GM19193 (cell line): ENCODE data around the gene B4GALT7.

Experiments
- POLR2A ChIP-seq: IDR thresholded peaks from 4 replicates; pipeline ENCODE4 v1.6.1; 2011; ENCODE audit not compliant: insufficient read depth, insufficient read length; ENCODE audit errors: extremely low read depth

B4GALT7 gene

GRCh38 chr5:177588413-177588909, 11.5 kb upstream of the B4GALT7 start:
- no peak for TF ChIP-seq POLR2A

DNA sequence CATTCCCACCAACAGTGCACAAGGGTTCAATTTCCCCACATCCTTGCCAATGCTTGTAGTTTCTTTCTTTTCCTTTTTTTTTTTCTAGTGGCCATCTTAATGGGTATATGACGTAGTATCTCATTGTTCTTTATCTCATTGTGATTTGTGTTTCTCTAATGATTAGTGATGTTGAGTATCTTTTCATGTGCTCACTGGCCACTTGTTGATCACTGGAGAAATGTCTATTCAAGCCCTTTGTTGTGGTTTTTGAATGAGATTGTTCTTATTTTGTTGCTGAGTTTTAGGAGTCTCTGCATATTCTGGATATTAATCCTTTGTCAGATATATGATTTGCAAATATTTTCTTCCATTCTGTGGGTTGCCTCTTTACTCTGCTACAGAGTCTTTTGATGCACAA, 9.5 kb upstream of the B4GALT7 start:
- no peak for TF ChIP-seq POLR2A

DNA sequence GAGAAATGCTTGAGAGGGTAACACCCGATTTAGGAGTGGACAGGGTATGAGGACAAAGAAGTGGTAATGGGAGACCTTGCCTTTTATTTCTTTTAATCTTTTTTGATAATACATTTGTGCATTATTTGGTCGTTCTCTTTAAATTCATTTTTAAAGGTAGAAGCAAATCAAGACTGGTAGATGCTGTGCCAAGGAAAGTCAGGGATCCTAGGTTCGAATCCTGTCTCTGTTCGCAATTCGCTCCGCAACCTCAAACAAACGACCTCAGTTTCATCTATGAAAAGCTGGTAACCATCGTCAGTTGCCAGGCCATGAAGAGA, 8.3 kb upstream of the B4GALT7 start:
- TF ChIP-seq POLR2A, result no peak

DNA sequence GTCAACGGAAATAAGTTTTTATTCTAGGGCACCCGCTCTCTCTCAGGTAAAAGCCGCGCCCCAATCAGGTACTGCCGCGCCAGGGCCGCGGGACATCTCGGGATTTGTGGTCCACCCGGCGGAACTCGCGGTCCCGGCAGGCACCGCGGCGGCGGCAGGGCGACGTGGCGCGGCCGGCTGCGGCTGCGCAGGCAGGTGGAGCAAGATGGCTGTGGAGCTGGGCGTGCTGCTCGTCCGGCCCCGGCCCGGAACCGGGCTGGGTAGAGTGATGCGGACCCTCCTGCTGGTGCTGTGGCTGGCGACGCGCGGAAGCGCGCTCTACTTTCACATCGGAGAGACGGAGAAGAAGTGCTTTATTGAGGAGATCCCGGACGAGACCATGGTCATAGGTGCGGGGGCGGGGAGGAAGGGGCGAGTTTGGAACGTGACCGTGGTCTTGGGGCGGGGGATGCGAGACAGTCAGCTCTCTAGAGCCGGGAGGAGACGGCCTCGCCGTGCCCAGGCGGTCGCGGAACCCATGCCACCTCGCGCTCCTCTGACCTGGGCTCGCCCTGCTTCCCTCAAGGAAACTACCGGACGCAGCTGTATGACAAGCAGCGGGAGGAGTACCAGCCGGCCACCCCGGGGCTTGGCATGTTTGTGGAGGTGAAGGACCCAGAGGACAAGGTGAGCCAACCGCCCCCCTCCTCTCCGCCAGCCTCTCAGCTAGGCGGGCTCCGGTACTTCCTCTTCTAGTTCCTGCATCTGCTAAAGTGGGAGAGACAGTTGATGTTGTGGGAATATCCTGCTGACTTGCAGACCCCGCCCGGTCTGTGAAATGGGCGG, 7.7 kb upstream of the B4GALT7 start, which contains the start of gene TMED9:
Gene TMED9 (plus strand): TSS at position 194 of the 825 bp plus-strand sequence. CDS start 12 bp downstream, at position 206.
- TF ChIP-seq POLR2A, result peak; percentile 97

- no peak for TF ChIP-seq POLR2A
These were observed 7.0 kb upstream of the B4GALT7 start for GRCh38 chr5:177592905-177593304.

GRCh38 chr5:177593511-177593910, 6.4 kb upstream of the B4GALT7 start:
- TF ChIP-seq POLR2A, result no peak

DNA sequence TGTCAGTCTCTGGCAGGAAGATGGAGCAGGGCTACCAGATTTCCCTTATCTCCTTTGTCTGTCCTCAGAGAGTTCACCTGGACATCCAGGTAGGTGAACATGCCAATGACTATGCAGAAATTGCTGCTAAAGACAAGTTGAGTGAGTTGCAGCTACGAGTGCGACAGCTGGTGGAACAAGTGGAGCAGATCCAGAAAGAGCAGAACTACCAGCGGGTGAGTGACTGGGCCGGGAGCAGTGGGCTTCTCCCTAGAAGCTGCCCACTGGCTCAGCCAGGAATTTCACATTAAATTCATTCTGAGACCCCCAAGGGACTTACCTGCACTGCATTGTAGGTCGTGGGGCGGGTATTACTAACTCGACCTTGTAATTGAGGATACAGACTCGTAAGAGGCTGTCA, 5.9 kb upstream of the B4GALT7 start:
- TF ChIP-seq POLR2A, result no peak

DNA sequence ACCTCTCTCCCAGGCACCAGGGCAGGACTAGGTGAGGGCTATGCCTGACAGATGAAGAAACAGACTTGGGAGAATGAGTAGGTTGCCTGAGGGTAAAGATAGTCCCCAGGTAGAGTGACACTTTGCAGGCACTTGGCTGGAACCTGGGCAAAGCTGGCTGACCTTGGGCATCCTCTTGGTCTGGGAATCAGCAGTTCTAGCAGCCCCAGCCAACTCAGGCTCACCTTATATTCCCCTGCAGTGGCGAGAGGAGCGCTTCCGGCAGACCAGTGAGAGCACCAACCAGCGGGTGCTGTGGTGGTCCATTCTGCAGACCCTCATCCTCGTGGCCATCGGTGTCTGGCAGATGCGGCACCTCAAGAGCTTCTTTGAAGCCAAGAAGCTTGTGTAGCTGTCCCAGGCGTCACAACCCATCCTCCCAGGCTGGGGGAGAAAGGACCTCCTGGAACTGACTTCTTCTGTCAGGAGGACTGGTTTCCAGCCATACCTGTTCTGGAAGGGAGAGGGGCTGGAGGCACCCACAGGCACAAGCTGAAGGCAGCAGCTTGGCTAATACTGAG, 4.8 kb upstream of the B4GALT7 start:
- no peak for TF ChIP-seq POLR2A

DNA sequence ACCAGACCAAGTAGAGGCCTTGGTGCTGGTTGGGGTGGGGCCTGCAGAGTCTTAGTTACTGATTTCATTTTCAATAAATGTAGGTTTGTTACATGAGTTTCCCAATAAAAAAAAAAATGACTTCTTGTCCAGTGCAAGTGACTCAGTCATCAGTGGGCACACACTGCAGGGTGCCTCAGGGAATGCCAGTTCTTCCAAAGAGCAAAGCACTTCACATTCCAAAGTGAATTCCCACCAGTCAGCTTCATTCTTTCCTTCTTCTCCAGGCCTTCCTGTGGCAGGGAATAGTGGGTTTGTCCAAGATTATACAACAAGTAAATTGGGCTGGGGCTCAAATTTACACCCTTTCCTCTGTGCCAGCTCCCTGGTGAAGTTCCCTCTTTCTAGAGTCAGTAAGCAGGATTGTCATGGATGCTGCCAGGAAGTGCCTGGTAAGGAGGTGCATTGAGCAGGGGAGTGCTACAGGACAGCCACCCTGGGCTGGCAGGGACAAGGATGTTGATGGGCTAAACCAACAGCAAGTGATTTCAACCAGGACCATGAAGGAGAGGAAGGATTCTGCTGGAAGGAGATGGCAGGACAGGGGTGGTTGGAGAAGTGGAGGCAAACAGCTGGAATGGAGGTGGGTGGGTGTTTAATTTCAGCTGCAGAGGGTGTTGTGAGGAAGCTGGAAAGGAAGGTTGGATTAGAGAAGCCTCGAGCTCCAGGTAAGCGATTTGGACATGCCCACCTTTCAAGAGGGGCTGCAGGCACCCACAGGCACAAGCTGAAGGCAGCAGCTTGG, 3.7 kb upstream of the B4GALT7 start:
- TF ChIP-seq POLR2A, result no peak

DNA sequence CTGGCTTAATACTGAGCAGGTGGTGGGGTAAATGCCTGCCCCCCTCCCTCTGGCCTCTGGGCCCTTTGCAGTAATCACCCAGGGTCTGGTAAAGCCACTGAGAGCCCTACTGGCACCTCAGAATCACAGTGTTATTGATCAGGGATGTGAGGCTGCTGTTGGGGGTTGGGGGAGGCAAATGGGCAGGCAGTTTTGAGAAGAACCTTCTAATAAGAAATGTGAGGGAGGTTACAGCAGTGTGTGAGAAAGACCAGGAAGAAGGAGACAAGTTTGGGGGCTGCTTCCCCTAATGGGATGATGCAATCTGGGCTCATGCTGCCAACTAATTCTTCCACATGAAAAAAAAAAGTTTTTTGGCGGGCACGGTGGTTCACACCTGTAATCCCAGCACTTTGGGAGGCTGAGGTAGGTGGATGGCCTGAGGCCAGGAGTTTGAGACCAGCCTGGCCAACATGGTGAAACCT, 3.1 kb upstream of the B4GALT7 start:
- no peak for TF ChIP-seq POLR2A

DNA sequence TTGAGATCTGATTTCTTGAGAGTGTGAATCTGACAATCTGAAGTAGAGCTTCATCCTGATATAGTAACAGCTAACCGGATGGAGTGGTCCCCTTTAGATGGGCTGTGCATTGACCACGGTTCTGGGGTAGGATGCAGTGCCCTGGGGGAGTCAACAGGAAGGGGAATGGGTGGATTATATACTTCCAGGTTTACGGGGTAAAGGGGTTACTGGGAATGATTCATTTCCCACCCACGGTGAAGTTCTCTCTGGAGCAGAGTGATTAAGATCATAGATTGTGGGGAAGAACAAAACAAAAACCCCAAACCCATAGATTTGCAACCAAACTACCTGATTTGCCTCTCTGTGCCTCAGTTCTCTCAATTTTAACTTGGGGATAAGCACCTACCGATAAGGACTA, 1.5 kb upstream of the B4GALT7 start:
- no peak for TF ChIP-seq POLR2A

DNA sequence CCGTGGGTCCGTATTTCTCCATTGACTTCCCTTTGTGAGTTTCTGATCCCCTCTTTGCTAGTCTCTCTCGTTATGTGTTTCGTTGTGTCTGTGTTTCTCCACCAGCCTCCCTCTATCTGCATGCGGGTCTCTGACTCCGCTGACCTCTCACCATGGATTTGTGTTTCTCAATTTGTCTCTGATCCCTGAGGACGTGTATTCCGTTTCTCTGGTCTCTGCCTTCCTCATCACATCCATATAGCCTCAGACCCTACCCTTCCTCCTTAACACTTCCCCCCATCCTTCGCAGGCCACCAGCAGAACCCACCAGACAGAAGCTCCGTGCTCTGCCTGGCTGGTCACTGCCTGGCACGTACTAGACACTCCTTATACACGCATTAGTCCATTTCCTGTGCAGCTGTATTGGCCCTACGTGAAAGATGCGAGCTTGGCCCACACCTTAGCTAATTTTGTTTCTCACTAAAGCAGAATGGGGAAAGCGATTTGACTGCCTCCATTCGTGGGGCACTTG, 631 bp downstream of the B4GALT7 start:
- TF ChIP-seq POLR2A, result no peak

GRCh38 chr5:177601126-177601525, 1.2 kb downstream of the B4GALT7 start:
- TF ChIP-seq POLR2A, result no peak

GRCh38 chr5:177601577-177602457, 1.9 kb downstream of the B4GALT7 start:
- no peak for TF ChIP-seq POLR2A
